Measurements from ENCODE around the gene ABCC6. TPM values are rescaled to one million over a fixed set of nuclear protein-coding genes. Genes with fewer than 3 reads are reported as not detected.

ABCC6 gene
- total and polyA plus RNA-seq, 2 of the 13 experiments (the other 11 are each of a cell fraction or from before 2014, with no cell fraction given): 82.4 to 105 TPM

- TF ChIP-seq ZNF770 (CRISPR knock-in tag; IDR thresholded peaks at IDR 0.05) (no peak), RXRA (CRISPR knock-in tag; IDR thresholded peaks at IDR 0.05) (0 out of 2 replicates have a peak, but pooled peaks have one; percentile 8), CBX1 (IDR thresholded peaks at IDR 0.05; ENCODE audit: low read depth) (no peak), NCOA1 (CRISPR knock-in tag; IDR thresholded peaks at IDR 0.05) (no peak), ZNF503 (CRISPR knock-in tag; IDR thresholded peaks at IDR 0.05) (no peak), ZBTB26 (CRISPR knock-in tag; IDR thresholded peaks at IDR 0.05; ENCODE audit: borderline replicate concordance) (0 out of 2 replicates have a peak, but pooled peaks have one; percentile 0), ZNF784 (CRISPR knock-in tag; IDR thresholded peaks at IDR 0.05; ENCODE audit: borderline replicate concordance) (peak; percentile 81), ZNF687 (CRISPR knock-in tag; IDR thresholded peaks at IDR 0.05) (peak; percentile 16), ZBTB14 (CRISPR knock-in tag; IDR thresholded peaks at IDR 0.05) (no peak), PRMT3 (CRISPR knock-in tag; IDR thresholded peaks at IDR 0.05; ENCODE audit: borderline replicate concordance, low read depth) (no peak), PHB2 (IDR thresholded peaks at IDR 0.05; ENCODE audit: partially characterized antibody) (no peak), JUN (CRISPR knock-in tag; IDR thresholded peaks at IDR 0.05) (no peak), PAF1 (CRISPR knock-in tag; IDR thresholded peaks at IDR 0.05) (peak; percentile 60; the same call in 1 of the 2 replicates), ZGPAT (CRISPR knock-in tag; IDR thresholded peaks at IDR 0.05) (no peak)
These were observed 76.6 kb downstream of the ABCC6 start (continued) for GRCh38 chr16:16146380-16147315.

Data from HepG2 (cell line).